NCI-H82 treated with DMSO at 0.1 percent for 48 hours (cell line): ENCODE measurements around the gene SORCS1.

ENCODE experiments used
- DNase-seq: peaks from one replicate; lab custom pipeline; 2025; ENCODE audit not compliant: unreplicated experiment; lab: John Stamatoyannopoulos, UW

The SORCS1 gene

GRCh38 chr10:106826716-106827115 is 337.8 kb downstream of the SORCS1 start:
- no peak for DNase-seq

- no peak for DNase-seq
These were observed 338.7 kb downstream of the SORCS1 start for GRCh38 chr10:106825576-106826364.

- no peak for DNase-seq
These were observed 343.9 kb downstream of the SORCS1 start for GRCh38 chr10:106820579-106820978.

- no peak for DNase-seq
These were observed 345.0 kb downstream of the SORCS1 start for GRCh38 chr10:106819490-106819889.

- DNase-seq = no peak
These were observed 348.0 kb downstream of the SORCS1 start for GRCh38 chr10:106816318-106817085.

- no peak for DNase-seq
These were observed 349.0 kb downstream of the SORCS1 start for GRCh38 chr10:106815427-106816043.

- DNase-seq = no peak
These were observed 359.4 kb downstream of the SORCS1 start for GRCh38 chr10:106804992-106805582.

GRCh38 chr10:106802949-106803348 is 361.6 kb downstream of the SORCS1 start:
- no peak for DNase-seq

GRCh38 chr10:106799776-106800175 is 364.7 kb downstream of the SORCS1 start:
- no peak for DNase-seq

GRCh38 chr10:106795619-106796018 is 368.9 kb downstream of the SORCS1 start:
- DNase-seq = peak; percentile 39

- DNase-seq = no peak
These were observed 370.9 kb downstream of the SORCS1 start for GRCh38 chr10:106793617-106794016.

GRCh38 chr10:106789623-106790022 is 374.9 kb downstream of the SORCS1 start:
- DNase-seq = no peak

GRCh38 chr10:106788982-106789381 is 375.5 kb downstream of the SORCS1 start:
- no peak for DNase-seq

- peak; percentile 21 for DNase-seq
These were observed 379.0 kb downstream of the SORCS1 start for GRCh38 chr10:106785528-106785927.

GRCh38 chr10:106780632-106781031 is 383.9 kb downstream of the SORCS1 start:
- DNase-seq = no peak

- DNase-seq = no peak
These were observed 386.7 kb downstream of the SORCS1 start for GRCh38 chr10:106777841-106778240.

GRCh38 chr10:106775127-106775526 is 389.4 kb downstream of the SORCS1 start:
- DNase-seq = no peak

GRCh38 chr10:106772957-106773356 is 391.5 kb downstream of the SORCS1 start:
- DNase-seq = no peak

GRCh38 chr10:106771154-106771553 is 393.4 kb downstream of the SORCS1 start:
- DNase-seq = no peak

- no peak for DNase-seq
These were observed 396.3 kb downstream of the SORCS1 start for GRCh38 chr10:106768204-106768603.

GRCh38 chr10:106765928-106766327 is 398.6 kb downstream of the SORCS1 start:
- no peak for DNase-seq
